NCI-H1694 (cell line): ENCODE results near the gene PRR23B.

Source experiments
- DNase-seq: peaks from one replicate; lab custom pipeline; 2025; lab: John Stamatoyannopoulos, UW

Gene PRR23B

GRCh38 chr3:138974462-138974861 is 46.3 kb downstream of the PRR23B start:
- no peak for DNase-seq

GRCh38 chr3:138972941-138973340 is 47.8 kb downstream of the PRR23B start:
- no peak for DNase-seq

- DNase-seq = no peak
Observed at GRCh38 chr3:138971766-138972320, 48.9 kb downstream of the PRR23B start.
